ENCODE data around the gene PRIM1. TPM values are rescaled to one million over a fixed set of nuclear protein-coding genes. Genes with fewer than 3 reads are reported as not detected.

PRIM1 gene
- total and polyA plus RNA-seq, 7 donors: 2.3 to 10.0 (median 3.4) TPM

- H3K27ac ChIP-seq: no peak overlapping the region
- H3K4me3 ChIP-seq: no peak overlapping the region
- no peak for DNase-seq
- intact Hi-C loops (cut with DNase I): no loop called here
- no peaks in the 10 kb centered on the region for H3K27me3 ChIP-seq (ENCODE audit: insufficient read depth in 3 of 3, low read length in 2 of 3)
- H3K9me3 ChIP-seq: no peaks in the 10 kb centered on the region
- no peaks in the 10 kb centered on the region for H3K36me3 ChIP-seq (ENCODE audit: insufficient read depth in 1 of 2, low read depth in 1 of 2)
- no peak for TF ChIP-seq CTCF (IDR thresholded peaks at IDR 0.05)
- no peak for ATAC-seq
- peaks cover 21% of the 10 kb centered on the region for H3K4me1 ChIP-seq
- 68 to 84% (median 69%) methylated on average over 5 of the region's 5 CpGs for WGBS, 3 donors
These were observed 58.0 kb downstream of the PRIM1 start for GRCh38 chr12:56694161-56694560.

- H3K4me1 ChIP-seq: peaks cover 22% of the 10 kb centered on the region
- H3K4me3 ChIP-seq: peak overlapping the region; percentile 94
- WGBS, 3 donors: 11 to 15% (median 11%) methylated on average over 7 of the region's 7 CpGs
- intact Hi-C loops (cut with DNase I): loop anchor here (2.0 to 5.0 kb wide), 3 partner anchors 34 to 41 kb away; partner anchors contain the start of genes ATP5F1B (in 1 of the 2) and NACA (in 1 of the 2)
- DNase-seq: no peak
- H3K36me3 ChIP-seq (ENCODE audit: insufficient read depth in 1 of 2, low read depth in 1 of 2): peaks cover 0 to 9% of the 10 kb centered on the region in 2 donors
- H3K27ac ChIP-seq: peak overlapping the region; percentile 99
- TF ChIP-seq CTCF (IDR thresholded peaks at IDR 0.05): no peak
- H3K9me3 ChIP-seq: no peaks in the 10 kb centered on the region
- no peaks in the 10 kb centered on the region for H3K27me3 ChIP-seq (ENCODE audit: insufficient read depth in 3 of 3, low read length in 2 of 3)
- no peak for ATAC-seq
These were observed 63.3 kb downstream of the PRIM1 start for GRCh38 chr12:56688846-56689109.

GRCh38 chr12:56688129-56688845 is 63.8 kb downstream of the PRIM1 start, which contains the start of gene PTGES3:
PTGES3 (minus strand) TSS chr12:56688284; CDS start chr12:56687999, 285 bp downstream.
- intact Hi-C loops (cut with DNase I): loop anchor here (2.0 to 5.0 kb wide), 3 partner anchors 34 to 41 kb away; partner anchors contain the start of genes ATP5F1B (in 1 of the 2) and NACA (in 1 of the 2)
- H3K9me3 ChIP-seq: no peaks in the 10 kb centered on the region
- ATAC-seq (peak; percentile 93 to 95 (median 94)), DNase-seq (peak; percentile 98)
- WGBS, 3 donors: 1% methylated on average over 55 to 64 of the region's 64 CpGs
- peaks cover 0 to 9% of the 10 kb centered on the region in 2 donors for H3K36me3 ChIP-seq (ENCODE audit: insufficient read depth in 1 of 2, low read depth in 1 of 2)
- H3K27ac ChIP-seq: peak within 1 kb of the TSS; percentile 99
- H3K27me3 ChIP-seq (ENCODE audit: insufficient read depth in 3 of 3, low read length in 2 of 3): no peaks in the 10 kb centered on the region
- TF ChIP-seq CTCF (IDR thresholded peaks at IDR 0.05): no peak
- H3K4me3 ChIP-seq: peak within 1 kb of the TSS; percentile 94
- peaks cover 23% of the 10 kb centered on the region for H3K4me1 ChIP-seq

GRCh38 chr12:56687223-56688128 is 64.6 kb downstream of the PRIM1 start:
- intact Hi-C loops (cut with DNase I): loop anchor here (2.0 to 5.0 kb wide), 3 partner anchors 35 to 40 kb away; partner anchors contain the start of genes ATP5F1B (in 1 of the 2) and NACA (in 1 of the 2)
- WGBS, 3 donors: 0 to 1% (median 0%) methylated on average over 57 to 62 of the region's 62 CpGs
- peaks cover 0 to 9% of the 10 kb centered on the region in 2 donors for H3K36me3 ChIP-seq (ENCODE audit: insufficient read depth in 1 of 2, low read depth in 1 of 2)
- no peaks in the 10 kb centered on the region for H3K9me3 ChIP-seq
- TF ChIP-seq CTCF (IDR thresholded peaks at IDR 0.05): no peak
- peak overlapping the region; percentile 99 for H3K27ac ChIP-seq
- ATAC-seq (peak; percentile 15 to 35 (median 26)), DNase-seq (peak; percentile 49 to 69)
- peak overlapping the region; percentile 94 for H3K4me3 ChIP-seq
- no peaks in the 10 kb centered on the region for H3K27me3 ChIP-seq (ENCODE audit: insufficient read depth in 3 of 3, low read length in 2 of 3)
- H3K4me1 ChIP-seq: peaks cover 32% of the 10 kb centered on the region
